ENCODE data around the gene SLC38A3.

SLC38A3 gene

DNA sequence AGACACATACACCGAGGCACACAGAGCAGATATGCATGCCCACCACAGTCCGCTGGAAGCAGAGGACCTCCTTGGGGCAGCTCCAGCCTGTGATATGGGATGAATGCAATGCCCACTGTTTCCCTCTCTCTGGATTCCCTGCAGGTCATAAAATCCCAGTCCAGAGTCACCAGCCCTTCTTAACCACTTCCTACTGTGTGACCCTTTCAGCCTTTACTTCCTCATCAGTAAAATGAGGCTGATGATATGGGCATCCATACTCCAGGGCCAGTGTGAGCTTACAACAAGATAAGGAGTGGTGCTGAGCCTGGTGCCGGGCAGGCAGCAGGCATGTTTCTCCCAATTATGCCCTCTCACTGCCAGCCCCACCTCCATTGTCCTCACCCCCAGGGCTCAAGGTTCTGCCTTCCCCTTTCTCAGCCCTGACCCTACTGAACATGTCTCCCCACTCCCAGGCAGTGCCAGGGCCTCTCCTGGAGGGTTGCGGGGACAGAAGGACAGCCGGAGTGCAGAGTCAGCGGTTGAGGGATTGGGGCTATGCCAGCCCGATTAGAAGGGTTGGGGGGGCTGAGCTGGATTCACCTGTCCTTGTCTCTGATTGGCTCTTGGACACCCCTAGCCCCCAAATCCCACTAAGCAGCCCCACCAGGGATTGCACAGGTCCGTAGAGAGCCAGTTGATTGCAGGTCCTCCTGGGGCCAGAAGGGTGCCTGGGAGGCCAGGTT, 14.0 kb upstream of the SLC38A3 start, which contains the start of gene GNAT1:
Gene GNAT1 (plus strand): TSS at position 675 of the 725 bp plus-strand sequence. CDS start 116 bp downstream, outside the sequence.
- H3K27ac ChIP-seq (ENCODE audit: insufficient read depth, low read length, poor library complexity, severe bottlenecking), result no peak within 1 kb of the TSS
- peaks cover 21% of the 10 kb centered on the region for H3K4me1 ChIP-seq (ENCODE audit: control insufficient read depth, insufficient read depth, low read length, poor library complexity, severe bottlenecking)
- H3K36me3 ChIP-seq (ENCODE audit: control insufficient read depth, insufficient read depth, low read length), result no peaks in the 10 kb centered on the region
- no peak for DNase-seq
- no peaks in the 10 kb centered on the region for H3K9me3 ChIP-seq (ENCODE audit: control insufficient read depth, low read length)
- peaks cover 9% of the 10 kb centered on the region for H3K27me3 ChIP-seq (replicated peaks; ENCODE audit: control insufficient read depth, insufficient read depth, low read length, poor library complexity, severe bottlenecking)
- H3K4me3 ChIP-seq (ENCODE audit: insufficient read depth, low read depth, low read length, poor library complexity, severe bottlenecking), result no peak within 1 kb of the TSS

DNA sequence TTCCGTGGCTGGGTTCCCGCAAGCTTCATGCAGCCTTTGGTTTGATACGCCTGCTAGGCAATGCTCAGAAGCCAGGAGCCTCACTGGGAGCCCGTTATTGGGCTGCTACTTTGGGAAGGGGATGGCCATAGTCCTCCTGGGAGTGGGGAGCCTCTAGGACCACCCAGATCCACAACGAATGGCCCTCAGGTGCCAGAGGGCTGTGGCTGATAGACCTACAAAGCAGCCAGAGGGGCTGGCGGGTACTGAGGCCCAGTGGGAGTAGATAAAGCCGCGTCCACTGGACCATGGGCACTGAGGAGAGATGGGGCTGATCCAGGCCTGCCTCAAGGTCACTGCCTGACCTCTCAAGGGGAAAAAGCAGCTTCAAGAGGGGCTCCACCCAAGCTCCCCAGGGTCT, 12.9 kb upstream of the SLC38A3 start:
- H3K4me3 ChIP-seq (ENCODE audit: insufficient read depth, low read depth, low read length, poor library complexity, severe bottlenecking), result no peak overlapping the region
- peaks cover 9% of the 10 kb centered on the region for H3K27me3 ChIP-seq (replicated peaks; ENCODE audit: control insufficient read depth, insufficient read depth, low read length, poor library complexity, severe bottlenecking)
- no peaks in the 10 kb centered on the region for H3K36me3 ChIP-seq (ENCODE audit: control insufficient read depth, insufficient read depth, low read length)
- no peak for DNase-seq
- no peaks in the 10 kb centered on the region for H3K9me3 ChIP-seq (ENCODE audit: control insufficient read depth, low read length)
- no peak overlapping the region for H3K27ac ChIP-seq (ENCODE audit: insufficient read depth, low read length, poor library complexity, severe bottlenecking)
- H3K4me1 ChIP-seq (ENCODE audit: control insufficient read depth, insufficient read depth, low read length, poor library complexity, severe bottlenecking), result peaks cover 21% of the 10 kb centered on the region

DNA sequence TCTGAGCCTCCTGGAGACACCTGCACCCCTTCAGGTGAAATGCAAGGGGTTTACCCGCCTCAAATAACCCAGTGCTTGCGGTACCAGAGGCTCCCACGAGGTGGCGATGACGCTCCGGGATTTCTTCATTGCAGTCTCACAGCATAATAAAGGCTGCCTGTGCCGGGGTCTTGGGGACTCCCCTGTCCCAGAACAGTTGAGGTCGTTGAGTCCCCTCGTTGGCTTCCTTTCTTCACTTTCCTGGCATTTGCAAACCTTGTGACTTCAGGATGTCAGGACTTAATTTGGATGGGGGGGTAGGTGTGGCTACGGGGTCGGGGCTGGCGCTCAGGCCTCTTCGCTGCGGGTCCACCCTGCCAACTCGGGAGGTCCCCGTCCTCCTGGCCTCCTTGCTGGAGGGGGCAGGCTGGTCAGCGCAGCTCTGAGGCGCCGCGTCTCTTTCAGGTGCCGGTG, 12.4 kb upstream of the SLC38A3 start:
- H3K27me3 ChIP-seq (replicated peaks; ENCODE audit: control insufficient read depth, insufficient read depth, low read length, poor library complexity, severe bottlenecking), result peaks cover 9% of the 10 kb centered on the region
- no peaks in the 10 kb centered on the region for H3K36me3 ChIP-seq (ENCODE audit: control insufficient read depth, insufficient read depth, low read length)
- peaks cover 21% of the 10 kb centered on the region for H3K4me1 ChIP-seq (ENCODE audit: control insufficient read depth, insufficient read depth, low read length, poor library complexity, severe bottlenecking)
- H3K4me3 ChIP-seq (ENCODE audit: insufficient read depth, low read depth, low read length, poor library complexity, severe bottlenecking), result no peak overlapping the region
- DNase-seq, result peak; percentile 64 to 73 (median 69)
- H3K9me3 ChIP-seq (ENCODE audit: control insufficient read depth, low read length), result no peaks in the 10 kb centered on the region
- H3K27ac ChIP-seq (ENCODE audit: insufficient read depth, low read length, poor library complexity, severe bottlenecking), result no peak overlapping the region

DNA sequence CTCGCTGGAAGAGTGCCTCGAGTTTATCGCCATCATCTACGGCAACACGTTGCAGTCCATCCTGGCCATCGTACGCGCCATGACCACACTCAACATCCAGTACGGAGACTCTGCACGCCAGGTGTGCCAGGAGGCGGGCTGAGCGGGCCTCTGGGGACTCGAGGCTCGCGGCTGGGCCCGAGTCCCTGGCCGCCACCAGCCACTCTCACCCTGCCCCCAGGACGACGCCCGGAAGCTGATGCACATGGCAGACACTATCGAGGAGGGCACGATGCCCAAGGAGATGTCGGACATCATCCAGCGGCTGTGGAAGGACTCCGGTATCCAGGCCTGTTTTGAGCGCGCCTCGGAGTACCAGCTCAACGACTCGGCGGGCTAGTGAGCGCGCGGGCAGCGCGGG, 11.8 kb upstream of the SLC38A3 start:
- Histone ChIP-seq H3K9me3 (ENCODE audit: control insufficient read depth, low read length) (no peaks in the 10 kb centered on the region), H3K4me3 (ENCODE audit: insufficient read depth, low read depth, low read length, poor library complexity, severe bottlenecking) (no peak overlapping the region), H3K27ac (ENCODE audit: insufficient read depth, low read length, poor library complexity, severe bottlenecking) (no peak overlapping the region), H3K36me3 (ENCODE audit: control insufficient read depth, insufficient read depth, low read length) (no peaks in the 10 kb centered on the region), H3K4me1 (ENCODE audit: control insufficient read depth, insufficient read depth, low read length, poor library complexity, severe bottlenecking) (peaks cover 21% of the 10 kb centered on the region), H3K27me3 (replicated peaks; ENCODE audit: control insufficient read depth, insufficient read depth, low read length, poor library complexity, severe bottlenecking) (peaks cover 9% of the 10 kb centered on the region)
- DNase-seq, result no peak

DNA sequence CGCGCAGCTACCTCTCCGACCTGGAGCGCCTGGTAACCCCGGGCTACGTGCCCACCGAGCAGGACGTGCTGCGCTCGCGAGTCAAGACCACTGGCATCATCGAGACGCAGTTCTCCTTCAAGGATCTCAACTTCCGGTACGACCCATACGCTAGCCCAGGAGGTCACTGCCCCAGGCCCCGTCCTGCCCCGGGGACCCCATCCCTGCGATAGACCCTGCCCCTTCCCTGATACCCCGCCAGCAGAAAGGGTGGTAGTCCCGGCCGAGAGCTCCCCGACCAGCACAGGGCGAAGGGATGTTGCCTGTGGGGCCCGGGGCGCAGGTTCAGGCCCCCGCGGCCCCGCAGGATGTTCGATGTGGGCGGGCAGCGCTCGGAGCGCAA, 11.3 kb upstream of the SLC38A3 start:
- peaks cover 21% of the 10 kb centered on the region for H3K4me1 ChIP-seq (ENCODE audit: control insufficient read depth, insufficient read depth, low read length, poor library complexity, severe bottlenecking)
- no peaks in the 10 kb centered on the region for H3K36me3 ChIP-seq (ENCODE audit: control insufficient read depth, insufficient read depth, low read length)
- no peaks in the 10 kb centered on the region for H3K9me3 ChIP-seq (ENCODE audit: control insufficient read depth, low read length)
- DNase-seq, result no peak
- H3K27ac ChIP-seq (ENCODE audit: insufficient read depth, low read length, poor library complexity, severe bottlenecking), result no peak overlapping the region
- H3K4me3 ChIP-seq (ENCODE audit: insufficient read depth, low read depth, low read length, poor library complexity, severe bottlenecking), result no peak overlapping the region
- H3K27me3 ChIP-seq (replicated peaks; ENCODE audit: control insufficient read depth, insufficient read depth, low read length, poor library complexity, severe bottlenecking), result peaks cover 9% of the 10 kb centered on the region

DNA sequence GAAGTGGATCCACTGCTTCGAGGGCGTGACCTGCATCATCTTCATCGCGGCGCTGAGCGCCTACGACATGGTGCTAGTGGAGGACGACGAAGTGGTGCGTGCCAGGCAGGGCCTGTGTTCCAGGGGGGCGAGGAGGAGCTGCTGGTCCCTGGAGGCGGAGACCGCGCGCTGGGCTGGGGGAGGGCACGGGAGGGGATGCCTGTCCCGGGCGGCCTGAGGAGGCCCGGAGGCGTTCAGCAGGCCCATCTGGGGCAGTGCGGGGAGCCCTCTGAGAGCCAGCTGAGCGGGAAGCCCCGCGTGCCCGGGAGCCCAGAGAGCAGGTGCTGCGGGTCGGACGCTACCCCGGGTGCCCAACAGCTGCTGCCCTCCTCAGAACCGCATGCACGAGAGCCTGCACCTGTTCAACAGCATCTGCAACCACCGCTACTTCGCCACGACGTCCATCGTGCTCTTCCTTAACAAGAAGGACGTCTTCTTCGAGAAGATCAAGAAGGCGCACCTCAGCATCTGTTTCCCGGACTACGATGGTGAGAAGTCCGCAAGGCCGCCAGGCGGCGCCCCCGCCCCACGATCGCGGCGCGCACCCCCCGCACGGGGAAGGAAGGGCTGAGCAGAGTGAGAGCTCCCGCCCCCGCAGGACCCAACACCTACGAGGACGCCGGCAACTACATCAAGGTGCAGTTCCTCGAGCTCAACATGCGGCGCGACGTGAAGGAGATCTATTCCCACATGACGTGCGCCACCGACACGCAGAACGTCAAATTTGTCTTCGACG, 10.8 kb upstream of the SLC38A3 start:
- Histone ChIP-seq H3K4me3 (ENCODE audit: insufficient read depth, low read depth, low read length, poor library complexity, severe bottlenecking) (peak overlapping the region; percentile 25), H3K27ac (ENCODE audit: insufficient read depth, low read length, poor library complexity, severe bottlenecking) (no peak overlapping the region), H3K27me3 (replicated peaks; ENCODE audit: control insufficient read depth, insufficient read depth, low read length, poor library complexity, severe bottlenecking) (peaks cover 9% of the 10 kb centered on the region), H3K36me3 (ENCODE audit: control insufficient read depth, insufficient read depth, low read length) (no peaks in the 10 kb centered on the region), H3K4me1 (ENCODE audit: control insufficient read depth, insufficient read depth, low read length, poor library complexity, severe bottlenecking) (peaks cover 21% of the 10 kb centered on the region), H3K9me3 (ENCODE audit: control insufficient read depth, low read length) (no peaks in the 10 kb centered on the region)
- DNase-seq, result peak; percentile 76 to 78 (median 77)

DNA sequence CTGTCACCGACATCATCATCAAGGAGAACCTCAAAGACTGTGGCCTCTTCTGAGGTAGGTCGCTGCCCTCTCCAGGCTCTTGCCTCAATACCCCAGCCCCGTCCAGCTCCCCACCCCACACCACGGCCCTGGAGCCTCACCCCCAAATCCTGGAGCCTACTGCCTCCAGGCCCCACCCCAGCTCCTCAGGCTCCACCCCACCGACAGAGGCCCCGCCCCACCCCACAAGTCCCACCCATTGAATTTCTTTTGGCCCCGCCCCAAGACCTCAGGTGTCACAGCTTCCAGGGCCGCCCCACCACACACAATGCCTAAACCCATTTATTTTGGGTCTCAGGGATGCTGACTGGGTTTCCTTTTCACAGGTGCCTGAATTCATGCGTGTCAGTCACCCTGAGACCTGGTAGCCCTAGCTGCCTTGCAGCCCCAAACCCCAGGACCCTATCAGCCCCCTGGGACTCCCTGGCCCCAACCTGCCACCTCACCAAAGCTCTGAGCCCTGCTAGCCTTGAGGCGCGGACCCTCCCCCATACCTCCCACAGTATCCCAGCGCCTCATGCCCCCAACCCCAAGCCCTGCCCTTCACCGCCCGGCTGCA, 10.1 kb upstream of the SLC38A3 start:
- H3K9me3 ChIP-seq (ENCODE audit: control insufficient read depth, low read length), result no peaks in the 10 kb centered on the region
- H3K27ac ChIP-seq (ENCODE audit: insufficient read depth, low read length, poor library complexity, severe bottlenecking), result no peak overlapping the region
- H3K4me3 ChIP-seq (ENCODE audit: insufficient read depth, low read depth, low read length, poor library complexity, severe bottlenecking), result peak overlapping the region; percentile 25
- H3K27me3 ChIP-seq (replicated peaks; ENCODE audit: control insufficient read depth, insufficient read depth, low read length, poor library complexity, severe bottlenecking), result peaks cover 9% of the 10 kb centered on the region
- DNase-seq, result peak in 2 of 3 donors; percentile 37 to 43
- H3K4me1 ChIP-seq (ENCODE audit: control insufficient read depth, insufficient read depth, low read length, poor library complexity, severe bottlenecking), result peaks cover 21% of the 10 kb centered on the region
- no peaks in the 10 kb centered on the region for H3K36me3 ChIP-seq (ENCODE audit: control insufficient read depth, insufficient read depth, low read length)

DNA sequence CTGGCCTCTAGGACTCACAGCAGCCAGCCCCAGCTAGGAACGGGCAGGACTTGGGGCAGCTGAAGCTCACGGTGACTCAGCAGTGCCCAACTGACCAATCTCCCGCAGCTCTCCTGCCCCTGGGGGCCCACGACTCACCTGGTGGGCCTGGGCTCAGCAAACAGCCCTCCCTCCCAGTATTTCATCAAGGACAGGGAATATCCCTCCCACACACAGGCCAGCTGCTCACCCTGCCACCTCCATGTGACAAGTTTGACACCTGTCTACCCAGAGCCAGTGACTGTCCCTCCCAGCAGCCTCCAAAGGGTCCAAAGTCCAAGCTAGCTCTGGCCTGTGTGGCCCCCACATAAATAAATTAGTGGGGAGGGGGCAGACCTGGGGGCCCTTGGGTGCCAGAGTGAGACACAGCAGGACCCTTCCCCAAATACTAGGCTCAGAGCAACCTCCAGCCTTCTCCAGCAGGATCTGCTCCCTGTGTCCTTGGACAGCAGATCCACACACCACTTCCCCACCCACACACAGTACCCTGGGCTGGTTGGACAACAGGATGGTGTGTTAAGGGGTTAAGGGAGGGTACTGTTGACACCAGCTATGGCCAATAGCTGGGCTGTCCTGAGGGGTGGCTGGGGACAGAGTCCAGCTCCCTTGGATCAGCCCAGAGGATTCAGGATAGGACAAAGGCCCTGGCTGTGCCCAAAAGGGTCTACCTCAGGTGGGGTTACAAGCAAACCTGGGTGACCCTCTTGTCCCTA, 9.4 kb upstream of the SLC38A3 start:
- Histone ChIP-seq H3K36me3 (ENCODE audit: control insufficient read depth, insufficient read depth, low read length) (no peaks in the 10 kb centered on the region), H3K27me3 (replicated peaks; ENCODE audit: control insufficient read depth, insufficient read depth, low read length, poor library complexity, severe bottlenecking) (peaks cover 9% of the 10 kb centered on the region), H3K9me3 (ENCODE audit: control insufficient read depth, low read length) (no peaks in the 10 kb centered on the region), H3K4me1 (ENCODE audit: control insufficient read depth, insufficient read depth, low read length, poor library complexity, severe bottlenecking) (peaks cover 21% of the 10 kb centered on the region), H3K4me3 (ENCODE audit: insufficient read depth, low read depth, low read length, poor library complexity, severe bottlenecking) (no peak overlapping the region), H3K27ac (ENCODE audit: insufficient read depth, low read length, poor library complexity, severe bottlenecking) (no peak overlapping the region)
- DNase-seq, result no peak

DNA sequence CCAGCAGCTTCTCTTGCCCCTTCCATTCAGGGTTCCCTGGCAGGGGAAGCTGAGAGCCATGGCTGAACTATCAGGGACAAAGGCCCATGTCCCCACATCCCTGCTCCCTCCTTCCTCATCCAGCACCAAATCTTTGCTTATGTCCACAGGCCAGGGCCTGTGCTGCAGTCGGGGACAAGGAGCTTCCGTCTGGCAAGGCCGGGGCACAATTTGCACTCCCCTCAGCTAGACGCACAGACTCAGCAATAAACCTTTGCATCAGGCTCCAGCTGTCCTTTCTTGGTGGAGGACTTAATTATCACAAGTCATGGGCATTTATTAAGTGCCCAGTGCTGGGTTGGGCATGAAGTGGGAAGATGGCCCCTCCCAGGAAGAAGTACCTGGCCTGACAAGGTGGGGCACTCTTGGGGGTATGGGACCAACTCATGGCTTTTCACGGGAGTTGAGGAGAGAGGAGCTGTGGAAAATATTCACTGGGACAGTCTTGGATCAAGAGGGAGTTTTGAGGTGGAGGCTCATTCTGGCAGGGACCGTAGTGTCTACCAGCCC, 8.7 kb upstream of the SLC38A3 start:
- Histone ChIP-seq H3K4me1 (ENCODE audit: control insufficient read depth, insufficient read depth, low read length, poor library complexity, severe bottlenecking) (peaks cover 21% of the 10 kb centered on the region), H3K27ac (ENCODE audit: insufficient read depth, low read length, poor library complexity, severe bottlenecking) (no peak overlapping the region), H3K36me3 (ENCODE audit: control insufficient read depth, insufficient read depth, low read length) (no peaks in the 10 kb centered on the region), H3K4me3 (ENCODE audit: insufficient read depth, low read depth, low read length, poor library complexity, severe bottlenecking) (no peak overlapping the region), H3K27me3 (replicated peaks; ENCODE audit: control insufficient read depth, insufficient read depth, low read length, poor library complexity, severe bottlenecking) (peaks cover 9% of the 10 kb centered on the region), H3K9me3 (ENCODE audit: control insufficient read depth, low read length) (no peaks in the 10 kb centered on the region)
- DNase-seq, result no peak
